Activated T-cell treated with anti-CD3 and anti-CD28 coated beads, Interleukin-2, amount 50 U/mL, for 24 hours (primary cell): ENCODE data around the gene WNT3.

Experiments
- DNase-seq: peaks from one replicate; pipeline ENCODE4 v3.0.0-alpha.2; 2020
- H3K27ac Mint-ChIP-seq: 2 replicates; pipeline ENCODE4 v1.8.0; 2020; ENCODE audit warnings: mild to moderate bottlenecking, mixed read lengths
- H3K27me3 Mint-ChIP-seq: 2 replicates; pipeline ENCODE4 v1.8.0; 2020; ENCODE audit warnings: mixed read lengths
- H3K36me3 Mint-ChIP-seq: 2 replicates; pipeline ENCODE4 v1.8.0; 2020; ENCODE audit warnings: low read depth, mixed read lengths
- H3K4me1 Mint-ChIP-seq: 2 replicates; pipeline ENCODE4 v1.8.0; 2020; ENCODE audit warnings: low read depth, mixed read lengths
- H3K4me3 Mint-ChIP-seq: 2 replicates; pipeline ENCODE4 v1.8.0; 2020; ENCODE audit warnings: mild to moderate bottlenecking, moderate library complexity, mixed read lengths
- H3K9me3 Mint-ChIP-seq: 2 replicates; pipeline ENCODE4 v1.8.0; 2020; ENCODE audit warnings: mixed read lengths

Gene WNT3

DNA sequence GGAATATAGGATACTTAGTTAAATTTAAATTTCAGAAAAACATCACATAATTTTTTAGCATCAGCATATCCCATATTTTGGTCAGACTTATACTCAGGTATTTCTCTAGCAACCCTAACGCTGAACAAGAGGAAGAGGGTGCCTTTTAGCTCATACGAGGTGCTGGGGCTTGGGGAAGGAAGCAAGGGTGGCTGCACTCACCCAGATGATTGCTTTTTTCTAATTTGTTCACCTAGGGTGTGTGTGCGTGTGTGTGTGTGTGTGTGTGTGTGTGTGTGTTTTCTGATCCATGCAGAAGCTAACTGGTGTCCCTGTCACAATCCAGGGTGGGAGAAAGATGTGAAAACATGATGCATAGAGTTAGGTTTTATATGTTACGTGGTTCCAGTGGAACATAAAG is 81.2 kb downstream of the WNT3 start:
- Mint-ChIP-seq H3K4me3 (no peak overlapping the region), H3K9me3 (no peaks in the 10 kb centered on the region), H3K4me1 (peaks cover 4% of the 10 kb centered on the region), H3K36me3 (peaks cover 27% of the 10 kb centered on the region), H3K27ac (no peak overlapping the region), H3K27me3 (no peaks in the 10 kb centered on the region)
- DNase-seq: no peak

DNA sequence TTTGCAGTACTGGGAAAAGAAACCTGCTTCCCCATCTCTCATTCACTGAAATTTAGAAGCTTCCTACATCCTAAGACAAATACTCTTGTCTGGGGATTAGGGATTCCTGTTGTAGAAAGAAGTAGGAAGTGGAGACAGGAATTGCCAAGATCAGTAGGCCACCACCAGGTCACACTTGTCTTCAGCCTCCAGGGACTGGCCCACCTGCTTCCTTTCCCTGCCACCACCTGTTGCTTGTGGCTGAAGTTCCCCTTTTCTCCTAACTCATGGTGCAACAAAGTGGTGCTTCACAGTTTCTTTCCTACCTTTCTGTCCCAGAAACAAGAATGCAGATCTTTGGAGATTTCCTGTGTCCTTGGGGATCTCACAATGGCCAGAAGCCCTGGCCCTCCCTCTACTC is 82.4 kb downstream of the WNT3 start:
- no peak for DNase-seq
- Mint-ChIP-seq H3K27me3 (no peaks in the 10 kb centered on the region), H3K4me1 (peaks cover 4% of the 10 kb centered on the region), H3K27ac (no peak overlapping the region), H3K4me3 (no peak overlapping the region), H3K36me3 (peaks cover 32% of the 10 kb centered on the region), H3K9me3 (no peaks in the 10 kb centered on the region)

DNA sequence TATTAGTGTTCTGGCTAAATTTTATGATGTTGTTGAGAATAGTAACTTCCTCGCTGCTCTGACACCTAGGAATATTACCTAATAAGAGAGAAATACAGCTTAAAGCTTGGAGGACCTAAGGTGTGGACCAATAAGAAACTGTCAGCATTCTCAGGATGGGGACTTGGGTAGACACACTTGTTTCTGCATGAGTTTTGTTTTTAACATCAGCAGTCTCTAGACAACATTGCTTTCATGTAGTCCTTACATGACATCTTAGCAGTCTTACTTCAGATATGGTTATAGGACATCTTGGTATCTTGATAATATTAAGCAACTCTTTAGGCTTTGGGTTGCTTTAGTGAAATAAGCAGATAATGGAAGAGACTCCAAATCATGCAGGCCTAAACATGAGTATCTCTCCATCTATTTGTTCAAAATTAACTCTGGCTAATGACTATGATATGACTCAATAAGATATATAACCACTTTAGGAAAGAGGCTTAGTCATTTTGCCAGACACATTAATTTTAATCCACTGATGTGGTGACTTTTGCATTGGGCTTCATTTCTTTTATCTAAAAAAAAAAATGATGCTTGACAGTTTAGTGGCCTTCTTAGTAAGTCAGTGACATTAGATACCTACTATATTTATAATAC is 84.5 kb downstream of the WNT3 start:
- H3K9me3 Mint-ChIP-seq: no peaks in the 10 kb centered on the region
- H3K4me1 Mint-ChIP-seq: peaks cover 4% of the 10 kb centered on the region
- H3K4me3 Mint-ChIP-seq: no peak overlapping the region
- DNase-seq: no peak
- no peak overlapping the region for H3K27ac Mint-ChIP-seq
- no peaks in the 10 kb centered on the region for H3K27me3 Mint-ChIP-seq
- H3K36me3 Mint-ChIP-seq: peaks cover 42% of the 10 kb centered on the region

DNA sequence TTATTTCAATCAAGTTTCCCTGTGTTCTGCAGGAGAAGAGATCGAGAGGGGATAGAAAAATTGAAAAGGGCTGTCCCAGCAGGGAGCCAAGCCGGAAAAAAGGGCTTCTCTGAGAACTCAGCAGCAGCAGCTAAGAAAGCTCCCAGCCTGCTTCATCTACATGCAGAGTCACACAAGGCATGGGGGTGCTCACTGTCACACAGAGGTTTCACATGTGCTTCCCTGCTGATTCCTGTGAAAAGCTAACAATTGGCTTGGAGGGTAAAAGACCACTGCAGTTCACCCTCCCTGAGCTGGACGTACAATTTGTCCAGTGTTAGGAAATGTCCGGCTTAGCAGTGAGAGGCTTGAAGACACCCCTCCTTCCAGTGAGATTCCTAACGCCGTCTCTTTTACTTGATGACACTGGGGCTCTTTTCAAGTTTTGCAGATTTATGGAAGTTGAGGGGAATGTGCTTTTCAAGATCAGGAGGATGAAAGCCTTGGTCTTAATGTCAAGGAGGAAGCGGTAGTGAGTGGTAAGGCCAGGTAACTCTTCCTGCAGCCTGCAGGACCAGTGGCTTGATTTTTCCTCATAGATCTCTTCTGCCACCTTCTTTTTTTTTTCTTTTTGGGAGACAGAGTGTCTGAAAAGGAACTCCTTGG is 85.6 kb downstream of the WNT3 start:
- peaks cover 47% of the 10 kb centered on the region for H3K36me3 Mint-ChIP-seq
- H3K27ac Mint-ChIP-seq: no peak overlapping the region
- no peaks in the 10 kb centered on the region for H3K9me3 Mint-ChIP-seq
- peaks cover 4% of the 10 kb centered on the region for H3K4me1 Mint-ChIP-seq
- H3K4me3 Mint-ChIP-seq: no peak overlapping the region
- DNase-seq: no peak
- no peaks in the 10 kb centered on the region for H3K27me3 Mint-ChIP-seq

DNA sequence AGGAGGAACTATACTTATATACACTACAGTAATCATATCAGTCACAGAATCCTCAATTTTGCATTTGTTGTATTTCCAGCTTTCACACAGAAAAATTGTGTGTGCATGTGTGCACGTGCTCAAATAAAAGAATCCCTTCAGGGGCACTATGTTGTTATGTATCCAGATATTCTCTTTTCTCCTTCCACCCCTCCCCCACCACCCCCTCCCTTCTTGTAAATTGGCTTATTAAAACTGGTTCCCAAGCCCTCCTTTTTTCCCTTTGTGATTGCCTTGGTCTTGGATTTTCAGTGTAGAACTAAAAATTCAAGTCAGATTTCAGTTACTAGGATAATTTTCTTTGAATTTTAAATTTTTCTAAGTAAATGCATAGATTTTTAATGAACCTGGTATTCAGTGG is 86.3 kb downstream of the WNT3 start:
- Mint-ChIP-seq H3K9me3 (no peaks in the 10 kb centered on the region), H3K4me1 (peaks cover 4% of the 10 kb centered on the region), H3K27ac (no peak overlapping the region), H3K27me3 (no peaks in the 10 kb centered on the region), H3K36me3 (peaks cover 53% of the 10 kb centered on the region), H3K4me3 (no peak overlapping the region)
- DNase-seq: no peak

DNA sequence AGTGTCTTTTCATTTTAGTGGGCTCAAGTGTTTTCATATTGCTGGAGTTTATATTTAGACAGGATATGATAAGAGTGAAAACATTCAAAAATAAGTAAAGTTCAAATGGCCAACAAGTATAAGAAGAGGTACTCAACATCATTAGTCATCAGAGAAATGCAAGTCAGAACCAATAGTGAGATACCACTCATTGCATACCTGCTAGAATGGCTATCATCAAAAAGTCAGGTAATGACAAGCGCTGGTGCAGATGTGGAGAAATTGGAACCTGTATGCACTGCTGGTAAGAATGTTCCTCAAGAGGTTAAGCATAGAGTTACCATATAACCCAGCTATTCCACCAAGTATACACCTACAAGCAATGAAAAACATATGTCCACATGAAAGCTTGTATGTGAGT is 87.8 kb downstream of the WNT3 start:
- peaks cover 4% of the 10 kb centered on the region for H3K4me1 Mint-ChIP-seq
- H3K27me3 Mint-ChIP-seq: no peaks in the 10 kb centered on the region
- H3K27ac Mint-ChIP-seq: no peak overlapping the region
- H3K9me3 Mint-ChIP-seq: no peaks in the 10 kb centered on the region
- no peak for DNase-seq
- no peak overlapping the region for H3K4me3 Mint-ChIP-seq
- peaks cover 65% of the 10 kb centered on the region for H3K36me3 Mint-ChIP-seq

DNA sequence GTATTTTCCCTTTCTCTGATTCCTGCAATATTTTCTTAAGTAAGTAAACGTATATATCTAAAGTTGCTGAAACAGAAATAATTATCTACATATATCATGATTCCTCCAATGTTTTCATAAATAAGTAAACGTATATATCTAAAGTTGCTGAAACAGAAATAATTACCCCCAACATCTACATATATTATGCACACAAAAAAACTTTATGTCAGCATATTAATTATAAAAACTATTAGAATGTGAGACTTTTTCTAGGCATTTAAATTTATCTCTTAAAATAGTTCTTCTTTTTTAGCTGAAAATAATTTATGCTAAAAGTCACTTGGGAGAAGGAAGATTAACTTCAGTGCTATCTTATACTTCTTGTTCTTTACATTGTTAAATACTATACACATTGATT is 88.5 kb downstream of the WNT3 start:
- H3K4me1 Mint-ChIP-seq: peaks cover 4% of the 10 kb centered on the region
- peaks cover 65% of the 10 kb centered on the region for H3K36me3 Mint-ChIP-seq
- H3K9me3 Mint-ChIP-seq: no peaks in the 10 kb centered on the region
- H3K4me3 Mint-ChIP-seq: no peak overlapping the region
- no peaks in the 10 kb centered on the region for H3K27me3 Mint-ChIP-seq
- no peak for DNase-seq
- no peak overlapping the region for H3K27ac Mint-ChIP-seq

DNA sequence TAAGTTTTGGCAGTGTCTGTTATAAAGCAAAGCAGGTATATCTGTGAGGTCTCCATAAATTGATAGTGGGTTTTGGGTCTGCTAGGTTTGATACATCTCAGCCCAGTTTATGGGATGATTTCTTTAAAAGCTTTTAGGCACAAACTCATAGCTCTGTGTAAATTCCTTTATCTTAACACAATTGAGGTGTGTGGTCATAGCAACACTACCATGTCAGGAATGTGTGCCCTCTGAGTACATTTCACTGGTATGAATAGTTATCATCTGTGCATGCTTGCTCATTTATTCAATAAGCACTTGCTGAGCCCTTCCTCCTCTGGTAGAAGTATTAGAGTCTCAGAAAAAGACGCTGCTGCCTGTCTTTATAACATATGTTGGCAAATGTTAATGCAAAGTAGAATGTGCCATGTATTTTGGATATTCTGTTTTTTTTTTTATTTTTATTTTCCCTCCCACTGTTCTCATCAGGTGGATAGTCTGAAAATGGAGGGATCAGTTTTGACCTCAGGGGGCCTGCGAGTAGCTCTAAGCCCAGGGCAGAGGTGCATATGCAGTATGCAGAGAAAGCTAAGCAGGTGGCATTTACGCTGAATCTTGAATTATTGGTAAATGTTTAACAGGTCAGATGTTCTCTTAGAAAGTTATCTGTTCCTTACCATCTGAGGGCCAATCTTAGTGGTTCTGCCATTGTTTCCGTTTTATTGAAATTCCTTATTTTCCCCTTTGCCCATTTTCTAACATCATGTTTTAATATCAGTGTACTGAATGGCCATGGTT is 90.7 kb downstream of the WNT3 start:
- Mint-ChIP-seq H3K9me3 (no peaks in the 10 kb centered on the region), H3K27ac (no peak overlapping the region), H3K36me3 (peaks cover 55% of the 10 kb centered on the region), H3K4me1 (no peaks in the 10 kb centered on the region), H3K27me3 (no peaks in the 10 kb centered on the region), H3K4me3 (no peak overlapping the region)
- DNase-seq: no peak

DNA sequence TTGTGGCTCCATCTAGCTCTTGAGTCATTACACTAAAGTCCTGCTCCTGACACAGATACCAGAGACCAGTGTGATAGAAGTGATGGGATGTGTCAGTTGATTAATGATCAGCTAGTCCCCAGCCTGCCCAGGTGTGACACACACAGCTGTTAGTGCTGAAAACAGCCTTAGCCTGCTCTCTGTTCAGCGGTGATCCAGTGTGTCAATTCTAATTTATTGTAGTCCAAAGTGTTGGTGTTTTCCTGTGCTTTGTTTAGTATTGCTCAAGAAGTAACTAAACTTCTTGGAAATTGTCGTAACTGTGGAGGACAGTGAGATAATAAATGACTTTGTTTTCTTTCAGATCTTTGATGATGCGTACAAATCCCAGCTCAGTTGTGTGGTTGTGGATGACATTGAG is 92.3 kb downstream of the WNT3 start:
- no peak overlapping the region for H3K27ac Mint-ChIP-seq
- H3K36me3 Mint-ChIP-seq: peaks cover 53% of the 10 kb centered on the region
- no peak for DNase-seq
- H3K4me1 Mint-ChIP-seq: no peaks in the 10 kb centered on the region
- H3K27me3 Mint-ChIP-seq: no peaks in the 10 kb centered on the region
- H3K9me3 Mint-ChIP-seq: no peaks in the 10 kb centered on the region
- no peak overlapping the region for H3K4me3 Mint-ChIP-seq

DNA sequence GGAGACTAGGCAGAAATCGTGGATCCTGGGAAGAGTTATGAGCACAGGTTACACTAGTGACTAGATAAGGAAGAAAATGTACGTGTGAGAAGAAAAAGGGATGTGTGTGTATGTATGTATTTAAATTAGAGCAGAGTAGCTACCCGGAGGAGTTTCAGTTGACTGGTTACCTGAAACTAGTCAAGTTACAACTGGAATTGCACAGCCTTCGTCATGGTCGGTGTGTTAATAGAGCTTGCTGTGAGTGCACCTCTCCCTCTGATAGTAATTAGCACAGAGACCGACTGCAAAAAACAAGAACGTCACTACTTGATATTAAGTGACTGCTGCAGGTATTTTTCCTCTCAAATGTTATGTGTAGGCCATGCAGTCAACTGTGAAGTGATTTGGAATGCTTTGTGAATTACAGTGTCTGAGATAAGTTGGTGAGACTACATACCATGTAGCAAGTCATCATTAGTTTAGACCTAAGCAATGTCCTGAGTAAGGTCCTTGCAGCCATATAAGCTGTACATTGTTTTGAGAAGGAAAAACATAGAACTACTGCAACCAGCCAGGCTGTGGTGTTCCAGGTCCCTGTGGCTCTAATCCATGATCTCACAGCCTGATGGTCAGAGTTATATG is 95.7 kb downstream of the WNT3 start:
- Mint-ChIP-seq H3K27me3 (no peaks in the 10 kb centered on the region), H3K4me3 (no peak overlapping the region), H3K36me3 (peaks cover 40% of the 10 kb centered on the region), H3K9me3 (no peaks in the 10 kb centered on the region), H3K27ac (no peak overlapping the region), H3K4me1 (no peaks in the 10 kb centered on the region)
- DNase-seq: no peak

DNA sequence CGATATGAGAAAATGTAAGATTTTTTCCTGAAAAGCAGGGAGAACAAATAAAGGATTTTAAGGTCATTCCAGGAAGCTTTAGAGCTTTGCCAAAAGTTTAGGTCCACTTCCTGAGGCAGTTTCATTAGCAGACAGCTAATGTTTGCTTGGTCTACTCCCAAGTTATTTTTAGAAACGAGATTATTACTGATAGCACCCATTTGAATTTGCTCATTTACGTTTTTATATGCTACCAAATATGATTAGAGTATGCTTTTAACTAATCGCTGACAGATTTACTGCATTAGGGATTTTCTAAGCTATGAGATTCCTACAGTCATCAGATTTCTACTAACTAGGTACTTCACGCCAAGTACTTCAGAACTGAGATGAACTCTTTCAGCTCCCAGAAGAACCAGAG is 98.1 kb downstream of the WNT3 start:
- no peaks in the 10 kb centered on the region for H3K9me3 Mint-ChIP-seq
- H3K36me3 Mint-ChIP-seq: peaks cover 33% of the 10 kb centered on the region
- no peaks in the 10 kb centered on the region for H3K27me3 Mint-ChIP-seq

DNA sequence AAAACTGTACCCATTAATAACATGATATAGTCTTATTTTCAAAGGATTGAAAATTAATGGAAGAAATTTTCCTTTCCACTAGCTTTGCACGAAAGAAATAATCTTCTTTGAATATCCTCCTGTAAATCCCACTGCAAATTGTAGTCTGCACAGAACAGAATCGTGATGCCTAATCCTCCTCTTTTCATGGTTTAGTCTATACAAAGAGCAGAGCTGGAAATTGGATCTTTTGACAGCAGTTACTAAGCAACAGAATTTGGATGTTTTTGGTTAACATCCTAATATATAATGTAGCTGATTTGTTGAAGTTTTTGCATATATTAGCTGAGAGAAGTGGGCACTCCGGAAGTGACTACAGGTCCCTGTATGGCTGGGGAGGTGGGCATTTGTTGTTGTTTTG is 98.6 kb downstream of the WNT3 start:
- Mint-ChIP-seq H3K4me1 (no peaks in the 10 kb centered on the region), H3K27ac (no peak overlapping the region), H3K36me3 (peaks cover 38% of the 10 kb centered on the region), H3K27me3 (no peaks in the 10 kb centered on the region), H3K4me3 (no peak overlapping the region), H3K9me3 (no peaks in the 10 kb centered on the region)
- no peak for DNase-seq

More for the DNA sequence above, 98.1 kb downstream of the WNT3 start:
- no peak for DNase-seq
- no peak overlapping the region for H3K4me3 Mint-ChIP-seq
- H3K4me1 Mint-ChIP-seq: no peaks in the 10 kb centered on the region
- no peak overlapping the region for H3K27ac Mint-ChIP-seq

DNA sequence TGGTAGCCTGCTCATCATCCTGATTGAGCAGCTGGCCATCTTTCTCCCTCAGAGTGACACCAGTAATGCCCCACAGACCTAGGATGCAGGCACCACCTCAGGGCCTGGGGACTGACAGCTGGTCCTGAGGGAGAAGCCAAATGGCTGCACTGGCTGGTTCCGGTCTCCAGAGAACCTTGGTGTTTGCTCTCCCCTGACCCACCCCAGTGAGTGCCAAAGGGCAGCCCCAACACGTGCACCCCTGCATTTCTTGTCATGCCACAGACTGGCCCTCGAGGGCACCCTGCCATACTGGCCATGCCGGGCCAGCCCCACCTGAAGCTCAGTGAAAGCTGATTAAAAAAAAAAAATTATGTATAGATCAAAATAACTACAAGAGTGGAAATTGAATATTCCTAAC is 100.5 kb downstream of the WNT3 start:
- H3K9me3 Mint-ChIP-seq: no peaks in the 10 kb centered on the region
- no peak overlapping the region for H3K27ac Mint-ChIP-seq
- H3K36me3 Mint-ChIP-seq: peaks cover 53% of the 10 kb centered on the region
- no peak overlapping the region for H3K4me3 Mint-ChIP-seq
- peaks cover 2% of the 10 kb centered on the region for H3K4me1 Mint-ChIP-seq
- H3K27me3 Mint-ChIP-seq: no peaks in the 10 kb centered on the region
- DNase-seq: no peak
